ENCODE results near the gene CLCNKB.

GRCh38 chr1:16026723-16027484 lies 16.7 kb upstream of the CLCNKB start:
- TF ChIP-seq, protein P1, sequence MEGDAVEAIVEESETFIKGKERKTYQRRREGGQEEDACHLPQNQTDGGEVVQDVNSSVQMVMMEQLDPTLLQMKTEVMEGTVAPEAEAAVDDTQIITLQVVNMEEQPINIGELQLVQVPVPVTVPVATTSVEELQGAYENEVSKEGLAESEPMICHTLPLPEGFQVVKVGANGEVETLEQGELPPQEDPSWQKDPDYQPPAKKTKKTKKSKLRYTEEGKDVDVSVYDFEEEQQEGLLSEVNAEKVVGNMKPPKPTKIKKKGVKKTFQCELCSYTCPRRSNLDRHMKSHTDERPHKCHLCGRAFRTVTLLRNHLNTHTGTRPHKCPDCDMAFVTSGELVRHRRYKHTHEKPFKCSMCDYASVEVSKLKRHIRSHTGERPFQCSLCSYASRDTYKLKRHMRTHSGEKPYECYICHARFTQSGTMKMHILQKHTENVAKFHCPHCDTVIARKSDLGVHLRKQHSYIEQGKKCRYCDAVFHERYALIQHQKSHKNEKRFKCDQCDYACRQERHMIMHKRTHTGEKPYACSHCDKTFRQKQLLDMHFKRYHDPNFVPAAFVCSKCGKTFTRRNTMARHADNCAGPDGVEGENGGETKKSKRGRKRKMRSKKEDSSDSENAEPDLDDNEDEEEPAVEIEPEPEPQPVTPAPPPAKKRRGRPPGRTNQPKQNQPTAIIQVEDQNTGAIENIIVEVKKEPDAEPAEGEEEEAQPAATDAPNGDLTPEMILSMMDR (IDR thresholded peaks at IDR 0.05): no peak
- TF ChIP-seq POLR2A (IDR thresholded peaks at IDR 0.05): no peak

Measured in testis (tissue), 2 donors.